NCI-H524 (cell line): Measurements from ENCODE around the gene RASAL3.
"Not testable (repeated sequence)": the region's sequence is repeated elsewhere in the genome, so short reads cannot be mapped to it uniquely, and the experiment has no call there.

Source experiments
- DNase-seq, 2 experiments: peaks; one replicate each; lab custom pipeline; 2025; lab: John Stamatoyannopoulos, UW

RASAL3 gene

DNA sequence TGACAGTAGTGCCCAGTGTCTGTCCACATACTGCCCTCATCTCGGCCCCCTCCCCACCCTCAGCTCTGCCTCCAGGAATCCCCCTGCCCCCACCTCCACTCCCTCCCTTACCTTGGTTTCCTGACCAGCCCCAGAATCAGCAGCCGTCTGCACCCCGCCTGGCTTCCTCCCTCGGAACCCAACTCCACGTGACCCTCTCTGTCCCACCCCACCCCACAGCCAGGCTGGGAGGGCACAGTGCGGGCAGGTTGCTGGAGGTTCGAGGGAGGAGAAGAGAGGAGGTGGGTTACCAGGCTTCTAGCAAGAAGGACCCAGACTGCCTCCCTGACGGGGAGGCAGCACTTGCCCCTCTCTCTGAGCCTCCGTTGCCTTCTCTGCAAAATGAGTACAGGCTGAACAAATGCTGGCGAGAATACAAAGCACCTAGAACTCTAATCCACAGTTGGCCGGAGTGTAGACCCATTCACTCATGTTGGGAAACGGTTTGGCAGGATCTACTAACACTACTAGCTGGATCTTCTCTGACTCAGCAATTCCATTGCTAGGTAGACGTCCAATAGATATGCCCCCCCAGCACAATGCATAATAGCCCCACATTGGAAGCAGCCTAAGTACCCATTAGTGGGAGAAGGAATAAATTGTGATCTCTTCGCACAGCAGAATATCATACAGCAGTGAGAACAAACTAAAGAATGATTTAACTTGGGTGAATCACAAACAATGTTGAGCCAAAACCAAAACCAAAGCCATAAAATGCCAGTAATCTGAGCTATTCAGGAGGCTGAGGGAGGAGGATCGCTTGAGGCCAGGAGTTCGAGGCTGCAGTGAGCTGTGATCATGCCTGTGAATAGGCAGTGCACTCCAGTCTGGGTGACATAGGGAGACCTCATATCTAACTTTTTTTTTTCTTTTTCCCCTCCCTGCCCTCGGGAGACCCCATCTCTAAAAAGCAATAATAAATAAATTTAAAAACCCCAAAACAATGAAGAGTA is at the start of gene RASAL3:
Gene RASAL3, minus strand, starts transcription at position 151 of the 992 bp plus-strand sequence. CDS start 186 bp downstream, outside the sequence.
- no peak for DNase-seq

DNA sequence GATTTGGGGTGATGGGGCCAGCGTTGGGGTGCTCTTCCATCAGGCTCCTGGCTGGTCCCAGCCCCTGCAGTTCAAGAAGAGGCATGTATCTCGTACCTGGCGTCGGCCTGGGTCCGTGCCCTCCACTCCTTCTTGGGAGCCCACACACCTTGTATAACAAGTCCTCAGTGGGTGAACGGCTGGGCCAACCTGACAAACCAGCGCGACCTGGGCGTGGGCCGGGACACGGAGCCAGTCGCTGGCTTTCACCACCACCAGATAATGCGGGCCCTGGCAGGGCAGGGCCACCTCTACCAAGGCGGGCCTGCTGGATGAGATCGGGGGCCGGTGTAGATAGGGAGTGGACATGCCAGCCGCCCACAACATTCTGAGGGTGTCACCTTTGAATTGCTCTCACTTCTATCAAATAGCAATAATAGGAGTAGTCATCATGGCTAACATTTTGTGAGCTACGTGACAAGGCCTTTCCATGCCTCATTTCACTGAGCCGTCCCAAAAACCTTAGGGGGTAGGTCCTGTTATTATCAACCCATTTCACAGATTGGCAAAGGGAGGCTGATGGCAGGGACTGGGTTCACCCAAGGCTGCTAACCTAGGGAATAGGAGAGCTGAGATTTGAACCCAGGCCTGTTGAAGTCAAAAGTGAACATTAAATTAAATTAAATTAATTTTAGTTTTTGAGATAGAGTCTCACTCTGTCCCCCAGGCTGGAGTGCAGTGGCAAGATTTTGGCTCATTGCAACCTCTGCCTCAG is 47.5 kb upstream of the RASAL3 start:
- DNase-seq, result no peak

DNA sequence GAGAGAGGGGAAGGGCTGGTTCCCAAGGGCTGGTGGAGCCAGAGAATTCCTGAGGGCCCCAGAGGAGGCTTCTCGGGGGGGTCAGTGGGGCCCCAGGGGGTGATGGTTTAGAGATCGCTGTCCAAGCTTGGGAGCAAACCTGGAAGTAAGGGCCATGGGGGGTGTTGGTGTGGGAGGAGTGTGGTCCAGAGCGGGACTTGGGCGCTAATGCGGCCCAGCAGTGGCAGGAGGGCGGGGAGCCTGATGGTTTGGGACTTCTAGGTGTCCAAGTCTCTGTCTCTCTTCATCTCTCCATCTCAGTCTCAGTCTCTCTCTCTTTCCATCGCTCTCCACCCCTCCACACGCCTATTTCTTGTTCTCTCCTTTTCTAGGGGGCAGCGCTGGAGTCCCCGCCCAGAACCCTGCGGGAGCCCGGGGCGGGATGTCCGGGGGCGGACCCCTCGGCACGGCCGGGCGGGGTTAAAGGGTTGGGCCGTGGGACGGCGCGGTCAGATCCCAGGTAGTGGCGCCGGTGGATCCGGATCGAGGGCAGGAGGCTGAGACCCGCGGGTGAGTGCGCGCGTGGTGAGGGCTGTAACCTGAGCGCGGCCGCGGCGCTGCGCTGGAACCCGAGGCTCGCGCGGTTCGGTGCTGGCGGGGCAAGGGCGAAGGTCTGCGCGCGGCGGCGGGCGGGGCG is 43.8 kb upstream of the RASAL3 start, which contains the start of gene CYP4F22:
Gene CYP4F22, plus strand, starts transcription at position 491 of the 676 bp plus-strand sequence. CDS start 16,812 bp downstream, outside the sequence.
- DNase-seq, result no peak

DNA sequence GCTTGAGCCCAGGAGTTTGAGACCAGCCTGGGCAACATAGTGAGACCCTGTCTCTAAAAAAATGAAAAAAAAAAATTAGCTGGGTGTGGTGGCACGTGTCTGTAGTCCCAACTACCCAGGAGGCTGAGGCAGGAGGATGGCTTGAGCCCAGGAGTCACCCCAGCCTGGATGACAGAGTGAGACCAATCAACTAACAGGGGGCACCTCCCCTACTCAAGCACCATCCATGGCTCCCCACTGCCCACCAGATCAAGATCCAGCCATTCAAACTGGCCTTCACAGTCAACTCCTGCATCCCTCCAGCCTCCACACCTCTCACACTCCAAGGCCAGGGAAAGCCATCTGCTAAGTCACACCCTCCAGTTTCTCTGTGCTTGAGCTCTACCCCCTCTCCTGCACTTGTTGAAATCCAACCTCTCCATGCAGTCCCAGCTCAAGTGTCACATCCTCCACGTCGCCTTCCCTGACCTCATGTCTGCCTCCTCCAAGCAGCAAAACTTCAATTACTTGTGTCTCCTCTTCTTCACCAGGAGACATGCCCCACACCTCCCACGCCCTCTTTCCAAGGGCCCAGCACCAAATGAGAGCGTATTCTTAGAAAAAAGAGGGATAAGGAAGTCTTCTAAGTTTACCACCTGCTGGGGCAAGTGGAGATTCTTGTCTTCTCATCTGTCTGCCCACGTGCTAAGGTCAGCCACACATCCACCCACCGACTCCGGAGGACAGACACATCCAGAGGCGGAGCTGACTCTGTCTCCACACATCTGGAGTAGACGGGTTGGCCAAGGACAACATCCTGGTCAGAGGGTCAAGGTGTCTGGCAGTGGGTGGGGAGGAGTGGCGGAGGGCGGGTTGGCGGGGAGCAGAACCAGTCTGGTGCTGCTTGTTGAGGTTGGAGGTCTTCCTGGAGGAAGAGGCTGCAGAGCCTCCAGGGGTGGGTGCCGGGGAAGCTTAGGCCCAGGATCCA is 43.0 kb upstream of the RASAL3 start:
- DNase-seq, result peak in 1 of 2 experiments; percentile 2

DNA sequence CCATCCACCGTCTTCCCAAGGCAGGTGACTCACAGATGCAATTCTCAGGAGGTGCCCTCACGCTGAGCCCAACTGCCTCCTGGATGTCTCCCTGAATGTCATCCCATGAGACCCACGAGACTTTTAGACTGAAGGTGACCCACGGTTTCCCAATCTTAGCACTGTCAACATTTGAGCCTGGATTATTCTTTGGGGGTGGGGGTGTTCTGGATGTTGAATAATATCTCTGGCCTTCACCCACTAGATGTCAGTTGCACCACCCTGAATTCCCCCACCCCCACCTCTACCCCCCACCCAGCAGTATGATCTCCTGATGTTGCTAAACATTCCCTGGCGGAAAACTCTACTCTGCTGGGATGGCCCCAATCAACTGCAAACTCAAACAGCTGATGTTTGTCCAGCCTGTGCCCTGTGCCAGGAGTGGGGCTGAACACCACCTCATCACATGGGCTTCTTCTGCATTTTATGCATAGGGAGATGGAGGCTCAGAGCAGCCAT is 41.8 kb upstream of the RASAL3 start:
- no peak for DNase-seq

DNA sequence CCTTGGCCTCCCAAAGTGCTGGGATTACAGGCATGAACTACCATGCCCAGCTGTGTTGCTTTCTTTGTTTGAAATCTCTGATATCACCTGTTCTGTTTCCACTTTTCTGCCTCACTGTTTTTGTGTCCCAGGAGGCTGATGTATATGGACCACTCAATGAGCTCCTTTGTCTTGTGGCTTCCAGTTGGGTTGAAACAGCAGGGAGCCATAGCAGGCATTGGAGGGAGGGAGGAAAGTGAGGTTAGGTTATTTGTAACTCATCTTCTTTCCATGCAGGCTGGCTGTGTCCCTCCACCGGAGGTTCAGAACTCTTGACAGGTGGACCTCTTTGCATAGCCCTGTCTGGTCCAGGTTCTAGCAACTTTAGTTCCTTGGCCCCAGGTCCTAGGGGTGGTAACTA is 37.9 kb upstream of the RASAL3 start:
- DNase-seq, result no peak

DNA sequence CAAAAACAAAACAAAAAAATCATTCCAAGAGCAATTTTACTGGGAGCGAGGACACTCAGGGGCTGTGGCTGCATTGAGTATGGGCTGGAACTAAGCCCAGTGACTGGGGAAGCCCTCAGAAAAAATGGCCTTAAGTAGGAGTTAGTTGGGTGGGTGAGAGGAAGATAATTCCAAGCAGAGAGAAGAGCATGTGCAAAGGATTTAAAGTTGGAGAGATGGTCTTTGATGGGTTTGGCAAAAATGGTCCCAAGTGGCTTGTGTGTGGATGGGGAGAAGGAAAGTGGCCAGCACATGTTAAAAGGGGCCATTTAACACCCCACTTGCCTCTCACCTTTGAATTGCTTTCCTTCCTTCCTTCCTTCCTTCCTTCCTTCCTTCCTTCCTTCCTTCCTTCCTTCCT is 37.3 kb upstream of the RASAL3 start:
- no peak for DNase-seq

DNA sequence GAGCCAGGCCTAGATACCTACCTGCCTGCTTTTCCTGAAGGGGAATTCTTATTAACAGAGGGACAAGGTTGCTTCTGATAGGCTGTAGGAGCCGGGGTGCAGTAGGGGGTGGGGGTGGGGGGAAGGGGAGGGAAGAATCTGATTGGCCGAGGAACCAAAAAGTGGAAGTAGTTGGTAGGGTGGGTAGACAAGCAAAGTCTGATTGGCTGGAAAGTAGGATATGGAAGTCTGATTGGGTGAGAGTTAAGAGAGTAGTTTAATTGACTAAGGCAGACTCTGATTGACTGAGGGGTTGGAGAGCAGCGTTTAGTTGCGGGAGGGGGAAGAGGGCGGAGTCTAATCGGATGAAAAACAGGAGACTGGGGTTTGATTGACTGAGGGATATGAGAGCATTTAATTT is 34.6 kb upstream of the RASAL3 start:
- DNase-seq, result no peak

DNA sequence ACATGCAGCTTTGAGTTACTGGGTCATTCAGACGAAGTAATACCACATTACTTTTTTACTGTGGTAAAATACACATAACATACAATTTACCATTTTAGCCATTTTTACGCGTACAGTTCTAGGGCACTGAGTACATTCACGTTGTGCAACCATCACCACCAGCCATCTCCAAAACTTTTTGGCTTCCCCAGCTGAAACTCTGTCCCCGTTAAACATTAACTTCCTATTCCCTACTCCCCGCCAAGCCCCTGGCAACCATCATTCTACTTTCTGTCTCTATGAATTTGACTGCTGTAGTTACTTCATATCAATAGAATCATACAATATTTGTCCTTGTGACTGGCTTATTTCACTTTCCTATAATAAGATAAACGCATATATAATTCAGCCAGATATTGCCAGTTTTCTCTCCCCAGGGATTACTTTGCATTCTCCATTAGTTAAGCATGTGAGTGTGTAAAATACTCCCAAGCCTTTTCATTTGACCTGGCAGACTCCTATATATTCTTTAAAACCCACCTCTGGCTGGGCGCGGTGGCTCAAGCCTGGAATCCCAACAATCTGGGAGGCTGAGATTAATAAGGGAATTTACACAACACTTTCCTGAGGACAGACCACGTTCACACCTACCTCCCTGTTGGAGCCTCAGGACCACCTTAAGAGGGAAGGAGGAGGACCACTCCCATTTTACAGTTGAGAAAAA is 34.0 kb upstream of the RASAL3 start:
- DNase-seq, result no peak

DNA sequence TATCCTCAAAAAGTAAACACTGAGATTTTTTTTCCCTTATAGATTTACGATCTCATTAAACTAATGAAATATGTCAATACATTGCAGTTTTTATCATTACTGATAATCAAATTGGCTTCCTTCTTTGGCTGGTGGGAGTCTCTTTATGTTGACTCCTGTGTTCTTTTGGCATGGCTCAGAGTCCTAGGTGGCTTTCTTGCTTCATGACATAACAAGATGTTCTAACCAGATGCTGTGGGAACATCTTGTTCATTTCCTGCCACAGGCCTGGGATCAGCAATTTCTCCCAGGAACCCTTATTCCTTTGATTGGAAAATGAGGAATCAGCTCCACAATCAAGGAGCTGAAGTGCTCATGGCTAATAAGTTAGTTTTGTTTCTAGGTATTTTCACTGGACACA is 30.8 kb upstream of the RASAL3 start:
- DNase-seq, result no peak

DNA sequence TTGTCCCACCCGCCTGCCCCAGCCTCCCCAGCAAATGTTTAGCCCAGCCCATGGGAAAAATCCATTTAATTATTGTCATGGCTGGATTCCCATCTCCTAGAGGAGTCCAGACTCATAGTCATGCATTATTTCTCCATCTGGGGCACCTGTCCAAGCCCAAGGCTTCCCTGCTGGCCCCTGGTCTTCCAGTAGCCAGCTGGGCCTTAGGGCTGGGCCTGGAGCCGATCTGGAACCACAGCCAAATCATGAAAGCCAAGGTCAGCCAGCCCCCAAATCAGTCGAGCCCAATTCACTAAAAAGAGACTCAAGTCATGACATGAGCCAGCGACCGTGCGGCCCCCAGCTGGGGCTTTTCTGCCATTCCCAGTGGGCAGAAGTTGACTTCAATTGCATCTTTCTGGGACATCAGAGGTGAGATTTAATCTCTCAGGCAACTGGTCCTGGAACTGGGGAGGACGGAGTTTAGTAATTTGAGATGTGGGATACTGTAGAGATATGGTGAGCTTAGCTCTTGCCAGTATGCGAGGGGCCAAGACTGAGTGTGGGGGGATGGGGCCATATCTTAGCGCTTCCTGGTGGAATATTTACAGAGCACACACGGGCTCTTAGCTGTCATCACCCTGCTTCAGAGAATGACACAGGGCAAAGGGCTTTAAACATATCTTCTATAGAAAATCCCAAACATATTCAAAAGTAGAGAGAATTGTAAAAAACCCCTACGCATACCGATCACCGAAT is 24.3 kb upstream of the RASAL3 start:
- DNase-seq, result no peak

DNA sequence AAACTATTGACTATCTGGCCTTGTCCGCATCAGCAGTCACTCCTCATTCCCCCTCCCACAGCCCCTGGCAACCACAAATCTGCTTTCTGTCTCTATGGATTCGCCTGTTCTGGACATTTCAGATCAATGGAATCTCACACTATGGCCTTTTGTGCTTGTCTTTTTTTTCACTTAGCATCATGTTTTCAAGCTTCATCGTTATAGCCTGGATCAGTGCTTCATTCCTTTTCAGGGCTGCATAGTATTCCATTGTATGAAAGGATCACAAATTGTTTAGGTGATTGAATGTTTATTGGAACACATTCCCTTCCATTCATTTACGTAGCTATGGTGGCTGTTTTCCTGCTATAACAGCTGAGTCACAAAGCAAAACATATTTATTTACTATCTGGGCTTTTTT is 22.7 kb upstream of the RASAL3 start:
- no peak for DNase-seq

DNA sequence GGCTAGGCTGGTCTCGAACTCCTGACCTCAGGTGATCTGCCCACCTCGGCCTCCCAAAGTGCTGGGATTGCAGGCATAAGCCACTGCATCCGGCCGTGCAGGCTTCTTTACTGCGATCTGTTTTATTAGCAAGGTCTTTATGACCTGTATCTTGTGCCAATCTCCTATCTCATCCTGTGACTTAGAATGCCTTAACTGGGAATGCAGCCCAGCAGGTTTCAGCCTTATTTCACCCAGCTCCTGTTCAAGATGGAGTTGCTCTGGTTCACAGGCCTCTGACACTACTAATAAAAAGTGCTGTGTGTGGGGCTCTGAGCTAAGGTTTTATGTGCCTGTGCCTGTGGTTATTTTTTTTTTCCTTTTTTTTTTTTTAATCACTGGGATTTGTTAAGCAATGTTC is 21.4 kb upstream of the RASAL3 start:
- not testable (repeated sequence) for DNase-seq

DNA sequence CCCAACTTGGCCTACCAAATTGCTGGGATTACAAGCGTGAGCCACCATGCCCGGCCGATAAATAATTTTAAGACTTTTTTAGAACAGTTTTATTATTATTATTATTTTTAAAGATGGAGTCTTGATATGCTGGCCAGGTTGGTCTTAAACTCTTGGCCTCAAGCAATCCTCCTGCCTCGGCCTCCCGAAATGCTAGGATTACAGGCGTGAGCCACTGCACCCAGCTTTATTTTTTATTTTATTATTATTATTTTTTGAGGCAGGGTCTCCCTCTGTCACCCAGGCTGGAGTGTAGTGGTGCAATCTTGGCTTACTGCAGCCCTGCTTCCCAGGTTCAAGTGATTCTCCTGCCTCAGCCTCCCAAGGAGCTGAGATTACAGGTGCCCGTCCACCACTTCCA is 16.7 kb upstream of the RASAL3 start:
- not testable (repeated sequence) for DNase-seq

DNA sequence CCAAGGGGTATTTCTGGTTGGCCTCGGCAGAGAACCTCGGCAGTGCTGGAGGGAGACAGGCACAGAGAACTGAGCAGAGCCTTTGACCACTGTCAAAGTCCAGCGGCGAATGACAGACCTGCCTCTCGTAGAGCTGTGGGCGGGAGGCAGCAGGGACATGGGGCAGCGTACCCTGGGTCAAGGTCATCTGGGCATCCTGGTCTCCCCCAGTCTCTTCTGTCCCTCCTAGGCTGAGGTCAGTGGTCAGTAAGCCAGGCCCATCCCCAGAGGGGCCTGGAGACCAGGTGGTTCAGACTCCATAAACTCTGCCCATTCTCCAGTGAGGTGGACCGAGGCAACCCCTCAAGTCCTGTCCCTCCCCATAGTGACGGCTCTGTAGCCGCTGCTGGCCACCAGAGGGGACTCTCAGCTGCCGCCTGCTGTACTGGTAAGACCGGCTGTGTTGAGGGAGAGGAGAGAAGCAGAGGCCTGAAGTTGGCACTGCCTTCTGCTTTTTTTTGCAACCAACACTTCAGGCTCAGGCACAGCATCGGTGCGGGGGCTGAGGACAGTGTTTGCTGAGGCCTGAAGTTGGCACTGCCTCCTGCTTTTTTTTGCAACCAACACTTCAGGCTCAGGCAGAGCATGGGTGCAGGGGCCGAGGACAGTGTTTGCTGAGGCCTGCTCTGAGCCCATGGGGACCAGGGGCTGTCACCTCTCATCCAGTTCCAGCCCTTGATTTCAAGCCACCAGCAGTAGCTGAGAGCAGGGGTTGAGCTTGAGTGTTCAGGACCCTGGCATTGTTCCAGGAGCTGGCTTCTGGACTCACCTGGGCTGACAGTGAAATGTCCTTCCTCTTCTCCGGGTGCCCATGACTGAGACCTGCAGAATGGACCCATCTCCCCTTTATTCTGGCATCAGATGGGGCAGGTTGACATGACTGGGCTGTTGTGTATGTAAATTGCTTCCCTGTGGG is 15.3 kb upstream of the RASAL3 start, which contains the start of gene PGLYRP2:
Gene PGLYRP2, minus strand, starts transcription at position 111 of the 955 bp plus-strand sequence. CDS start 130 bp downstream, outside the sequence.
- no peak for DNase-seq

DNA sequence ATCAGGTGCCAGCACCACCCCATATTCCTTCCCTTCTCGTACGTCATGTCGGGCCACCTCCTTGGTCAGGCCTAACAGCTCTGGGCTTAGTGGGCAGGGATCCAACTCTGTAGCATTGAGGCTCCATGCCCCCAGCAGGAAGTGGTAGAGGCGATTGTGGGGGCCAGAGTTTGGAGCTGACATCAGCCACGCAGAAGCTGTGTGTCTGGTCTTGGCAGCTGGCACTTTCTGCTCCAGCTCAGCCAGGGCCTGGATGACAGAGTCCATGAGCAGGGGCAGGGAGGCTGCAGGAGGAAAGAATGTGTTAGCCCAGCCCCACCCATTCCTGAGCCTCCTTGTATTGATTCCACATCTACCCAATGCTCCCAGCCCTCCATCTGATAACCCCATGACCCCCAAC is 12.0 kb upstream of the RASAL3 start:
- DNase-seq, result no peak

DNA sequence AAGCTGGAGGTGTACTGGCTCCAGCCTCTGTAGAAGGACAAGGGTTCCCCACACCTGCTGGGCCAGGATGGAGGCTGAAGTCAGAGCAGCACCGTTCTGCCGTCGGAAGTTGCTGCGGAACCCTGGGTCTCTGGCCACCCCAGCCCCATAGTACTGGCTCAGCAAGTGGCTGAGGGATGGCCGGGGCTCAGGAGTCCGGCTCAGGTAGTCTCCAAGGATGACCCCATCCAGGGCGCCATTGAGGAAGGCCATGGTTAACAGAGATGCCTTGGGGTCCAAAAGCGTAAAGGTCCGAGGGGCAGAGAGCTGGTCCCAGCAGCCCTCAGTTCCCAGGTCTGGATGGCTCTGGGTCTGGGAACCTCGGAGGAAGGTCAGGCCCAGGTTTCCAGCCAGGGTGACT is 11.3 kb upstream of the RASAL3 start:
- no peak for DNase-seq

DNA sequence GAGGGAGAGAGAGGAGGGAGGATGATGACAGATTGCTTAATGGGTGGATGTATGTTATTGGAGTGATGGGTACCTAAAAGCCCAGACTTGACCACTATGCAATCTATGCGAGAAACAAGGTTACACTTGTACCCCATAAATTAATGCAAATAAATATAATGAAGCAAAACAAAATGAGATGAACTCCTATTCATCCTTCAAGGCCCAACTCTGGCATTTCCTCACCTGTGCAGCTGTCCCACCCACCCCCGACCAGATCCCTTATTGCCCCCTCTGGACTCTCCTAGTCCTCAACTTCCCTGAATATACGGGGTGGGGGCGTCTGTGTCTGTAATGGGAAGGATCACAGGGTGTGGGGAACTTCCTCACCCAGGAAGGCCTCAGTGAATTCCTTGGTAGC is 10.8 kb upstream of the RASAL3 start:
- DNase-seq, result no peak
